8988T (cell line): ENCODE data around the gene MIEF1.

Source experiments
- DNase-seq: peaks from one replicate; pipeline ENCODE4 v3.0.0; 2011

Gene MIEF1

GRCh38 chr22:39563571-39564428 lies 61.7 kb downstream of the MIEF1 start:
- DNase-seq: no peak

- DNase-seq: no peak
Measured at GRCh38 chr22:39565414-39565944, 63.4 kb downstream of the MIEF1 start.

- DNase-seq: no peak
Measured at GRCh38 chr22:39567135-39567946, 65.3 kb downstream of the MIEF1 start.
